ENCODE results near the gene L2HGDH.

Gene L2HGDH

GRCh38 chr14:50285861-50286260, 26.2 kb downstream of the L2HGDH start:
- no peak for DNase-seq

GRCh38 chr14:50272498-50272897, 39.5 kb downstream of the L2HGDH start:
- DNase-seq, result no peak

- no peak for DNase-seq
Measured at GRCh38 chr14:50270932-50271331, 41.1 kb downstream of the L2HGDH start.

- DNase-seq, result no peak
Measured at GRCh38 chr14:50265029-50265428, 47.0 kb downstream of the L2HGDH start.

- no peak for DNase-seq
Measured at GRCh38 chr14:50263321-50263720, 48.7 kb downstream of the L2HGDH start.

- DNase-seq, result no peak
Measured at GRCh38 chr14:50262865-50263264, 49.2 kb downstream of the L2HGDH start.

GRCh38 chr14:50260511-50260910, 51.5 kb downstream of the L2HGDH start:
- DNase-seq, result no peak

GRCh38 chr14:50260072-50260471, 52.0 kb downstream of the L2HGDH start:
- no peak for DNase-seq

GRCh38 chr14:50257732-50258131, 54.3 kb downstream of the L2HGDH start:
- DNase-seq, result no peak

GRCh38 chr14:50254248-50254647, 57.8 kb downstream of the L2HGDH start:
- DNase-seq, result no peak

- DNase-seq, result no peak
Measured at GRCh38 chr14:50249136-50249775, 62.8 kb downstream of the L2HGDH start.

GRCh38 chr14:50247245-50247644, 64.8 kb downstream of the L2HGDH start:
- DNase-seq, result no peak

- DNase-seq, result no peak
Measured at GRCh38 chr14:50242566-50243310, 69.3 kb downstream of the L2HGDH start.

GRCh38 chr14:50242096-50242495, 69.9 kb downstream of the L2HGDH start:
- no peak for DNase-seq

- no peak for DNase-seq
Measured at GRCh38 chr14:50237427-50237826, 74.6 kb downstream of the L2HGDH start.

GRCh38 chr14:50233951-50234250, 78.1 kb downstream of the L2HGDH start:
- no peak for DNase-seq

GRCh38 chr14:50233166-50233950, 78.7 kb downstream of the L2HGDH start:
- DNase-seq, result no peak

- DNase-seq, result no peak
Measured at GRCh38 chr14:50232276-50232642, 79.8 kb downstream of the L2HGDH start.

GRCh38 chr14:50231475-50232275, 80.4 kb downstream of the L2HGDH start, which contains the start of gene SOS2:
Gene SOS2, minus strand, starts transcription at chr14:50231578. Its CDS starts 295 bp downstream, at chr14:50231283.
- peak; percentile 65 for DNase-seq

- no peak for DNase-seq
Measured at GRCh38 chr14:50230701-50231474, 81.1 kb downstream of the L2HGDH start.

GRCh38 chr14:50230401-50230700, 81.7 kb downstream of the L2HGDH start:
- DNase-seq, result no peak

GRCh38 chr14:50229681-50230080, 82.3 kb downstream of the L2HGDH start:
- DNase-seq, result no peak
